Mucosa of descending colon (tissue), 3 donors: ENCODE data around the gene ZMYND11. TPM values are rescaled to one million over a fixed set of nuclear protein-coding genes. Genes with fewer than 3 reads are reported as not detected.

Experiments
- ATAC-seq: fragments of 200-7000 bp; cut with Tn5 transposase; one replicate; pipeline ENCODE4 v1.9.1; 2020; ENCODE audit warnings: mild to moderate bottlenecking, moderate library complexity
- DNase-seq, 3 donors: peaks; one replicate each; pipeline ENCODE4 v3.0.0-alpha.2; 2020
- H3K36me3 ChIP-seq: fragments of 200-600 bp; one replicate; pipeline ENCODE4 v1.8.0; 2021; ENCODE audit warnings: low read depth, mild to moderate bottlenecking
- H3K4me1 ChIP-seq: fragments of 200-600 bp; one replicate; pipeline ENCODE4 v1.8.0; 2021; ENCODE audit warnings: low read depth, mild to moderate bottlenecking
- H3K4me3 ChIP-seq: fragments of 200-600 bp; one replicate; pipeline ENCODE4 v1.8.0; 2021; ENCODE audit warnings: mild to moderate bottlenecking
- H3K9me3 ChIP-seq: fragments of 200-600 bp; one replicate; pipeline ENCODE4 v1.8.0; 2021; ENCODE audit warnings: mild to moderate bottlenecking
- CTCF ChIP-seq: fragments of 200-600 bp; IDR thresholded peaks from one replicate; pipeline ENCODE4 v1.8.0; 2022; ENCODE audit warnings: antibody characterized with exemption, mild to moderate bottlenecking
- intact Hi-C, 2 donors: fragments of 100-400 bp; cut with DNase I in 1 of 2; cut with micrococcal nuclease in 1 of 2; formaldehyde crosslinking; loops; one replicate each; pipeline versions ENCODE4 v1.11.0 to v1.11.1; 2022; cut with DNase I, micrococcal nuclease
- total RNA-seq, 3 donors: library from RNA; stranded (reverse); fragmentation: NEBNext Ultra II Directional in 2 of 3; extraction: Animal tissue kit (Norgen Biotek cat#: 25700) in 2 of 3; gene quantifications; one replicate each; pipeline versions ENCODE4 v1.2.1 to v1.2.4, GENCODE V29; 2021 to 2023
- donor health status: DM: no; HTN: no; CAD: no; lungs with moderate emphysema.
- donor health status: DM: no; HTN: no; CAD: no.
- donor health status: DM: no; HTN: yes; CAD: no.

The ZMYND11 gene
- total RNA-seq, 3 donors from 2014 or later: 34.5 to 131 (median 37.6) TPM

GRCh38 chr10:275680-276079 is 140.4 kb downstream of the ZMYND11 start:
- no peak for DNase-seq
- ATAC-seq: no peak
- intact Hi-C loops: no loop called here
- TF ChIP-seq CTCF: no peak
- Histone ChIP-seq H3K36me3 (no peaks in the 10 kb centered on the region), H3K9me3 (no peaks in the 10 kb centered on the region), H3K4me1 (no peaks in the 10 kb centered on the region), H3K4me3 (no peak overlapping the region)

- ATAC-seq: no peak
- Histone ChIP-seq H3K4me1 (no peaks in the 10 kb centered on the region), H3K36me3 (no peaks in the 10 kb centered on the region), H3K4me3 (no peak overlapping the region), H3K9me3 (no peaks in the 10 kb centered on the region)
- no peak for DNase-seq
- TF ChIP-seq CTCF: no peak
- intact Hi-C loops: no loop called here
These were observed 142.7 kb downstream of the ZMYND11 start for GRCh38 chr10:277963-278362.

GRCh38 chr10:278707-279106 is 143.5 kb downstream of the ZMYND11 start:
- Histone ChIP-seq H3K4me3 (no peak overlapping the region), H3K9me3 (no peaks in the 10 kb centered on the region), H3K36me3 (no peaks in the 10 kb centered on the region), H3K4me1 (no peaks in the 10 kb centered on the region)
- no peak for TF ChIP-seq CTCF
- no peak for DNase-seq
- no peak for ATAC-seq
- intact Hi-C loops: no loop called here

- no peaks in the 10 kb centered on the region for H3K9me3 ChIP-seq
- H3K4me3 ChIP-seq: no peak overlapping the region
- H3K36me3 ChIP-seq: no peaks in the 10 kb centered on the region
- intact Hi-C loops: no loop called here
- no peak for ATAC-seq
- no peaks in the 10 kb centered on the region for H3K4me1 ChIP-seq
- no peak for TF ChIP-seq CTCF
- DNase-seq: no peak
These were observed 144.0 kb downstream of the ZMYND11 start for GRCh38 chr10:279232-279631.

- intact Hi-C loops: no loop called here
- DNase-seq: no peak
- no peak overlapping the region for H3K4me3 ChIP-seq
- no peaks in the 10 kb centered on the region for H3K4me1 ChIP-seq
- TF ChIP-seq CTCF: no peak
- no peaks in the 10 kb centered on the region for H3K36me3 ChIP-seq
- no peak for ATAC-seq
- H3K9me3 ChIP-seq: no peaks in the 10 kb centered on the region
These were observed 144.4 kb downstream of the ZMYND11 start for GRCh38 chr10:279655-280054.
